NCI-H526 treated with DMSO at 0.1 percent for 48 hours (cell line): ENCODE results near the gene HOXB1.
A peak's percentile ranks its signal among the peaks of the same experiment; 100 is the strongest.
"Not testable (repeated sequence)": the region's sequence is repeated elsewhere in the genome, so short reads cannot be mapped to it uniquely, and the experiment has no call there.

ENCODE experiments used
- DNase-seq: peaks from one replicate; lab custom pipeline; 2025; lab: John Stamatoyannopoulos, UW

Gene HOXB1

GRCh38 chr17:48494335-48494734 is 36.5 kb downstream of the HOXB1 start:
- no peak for DNase-seq

- DNase-seq: peak; percentile 29
Observed at GRCh38 chr17:48492401-48493298, 38.2 kb downstream of the HOXB1 start.

GRCh38 chr17:48491527-48492273 is 39.1 kb downstream of the HOXB1 start:
- DNase-seq: no peak

DNA sequence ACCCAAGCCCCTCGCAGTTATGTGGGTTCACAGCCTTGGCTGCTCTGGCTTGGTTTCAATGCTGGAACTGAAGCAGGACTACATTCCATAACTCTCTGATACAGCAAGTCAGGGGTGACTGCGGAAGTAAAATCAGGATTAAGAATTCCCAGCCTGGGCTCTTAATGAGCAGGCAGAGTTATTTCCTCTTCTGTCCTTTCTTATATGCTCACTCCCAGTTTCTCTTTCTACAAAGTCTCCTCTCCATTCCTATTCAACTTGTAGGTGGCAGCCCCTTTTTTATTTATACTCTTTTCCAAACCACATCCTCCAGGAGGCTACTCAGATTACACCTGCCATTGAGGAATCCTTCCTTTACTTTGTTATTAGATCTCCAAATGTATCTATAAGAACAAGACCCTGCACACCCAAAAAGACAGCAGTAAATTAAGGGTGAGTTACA is 40.3 kb downstream of the HOXB1 start:
- DNase-seq: no peak

DNA sequence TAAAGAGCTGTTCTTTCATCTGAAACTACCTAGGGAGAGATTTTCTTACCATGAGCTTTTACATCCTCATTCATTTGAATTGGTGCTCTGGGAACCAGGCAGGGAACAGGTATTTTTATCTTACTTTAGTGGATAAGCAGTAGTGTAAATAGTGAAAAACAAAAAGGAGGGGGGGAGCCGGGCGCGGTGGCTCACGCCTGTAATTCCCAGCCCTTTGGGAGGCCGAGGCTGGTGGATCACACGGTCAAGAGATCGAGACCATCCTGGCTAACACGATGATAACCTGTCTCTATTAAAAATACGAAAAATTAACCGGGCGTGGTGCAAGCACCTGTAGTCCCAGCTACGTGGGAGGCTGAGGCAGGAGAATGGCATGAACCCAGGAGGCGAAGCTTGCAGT is 41.0 kb downstream of the HOXB1 start:
- DNase-seq: no peak

DNA sequence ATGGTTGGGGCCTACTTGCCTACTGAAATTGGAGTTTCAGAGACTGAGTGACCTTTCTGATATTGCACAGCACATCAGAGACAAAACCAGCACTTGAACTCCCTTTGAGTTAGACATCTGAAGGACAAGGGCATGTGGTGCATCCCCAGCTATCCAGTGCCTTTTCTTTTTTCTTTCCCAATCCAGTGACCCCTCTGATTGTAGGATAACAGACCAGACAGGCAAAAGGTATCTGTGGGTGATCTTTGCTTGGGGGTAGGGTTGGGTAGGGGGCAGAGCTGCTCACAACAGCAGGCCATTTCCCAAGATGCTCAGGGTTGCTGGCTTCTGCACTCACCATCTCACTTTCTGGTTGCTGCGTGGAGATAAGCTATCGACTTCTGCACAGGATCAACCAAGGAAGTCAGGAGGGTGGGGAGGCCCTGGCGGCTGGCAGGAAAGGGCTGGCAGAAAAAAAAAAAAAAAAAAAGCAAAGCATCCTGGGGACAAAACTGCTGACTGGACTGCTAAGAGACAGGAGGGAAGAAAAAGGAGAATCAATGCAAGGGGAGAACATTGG is 42.2 kb downstream of the HOXB1 start:
- DNase-seq: no peak

DNA sequence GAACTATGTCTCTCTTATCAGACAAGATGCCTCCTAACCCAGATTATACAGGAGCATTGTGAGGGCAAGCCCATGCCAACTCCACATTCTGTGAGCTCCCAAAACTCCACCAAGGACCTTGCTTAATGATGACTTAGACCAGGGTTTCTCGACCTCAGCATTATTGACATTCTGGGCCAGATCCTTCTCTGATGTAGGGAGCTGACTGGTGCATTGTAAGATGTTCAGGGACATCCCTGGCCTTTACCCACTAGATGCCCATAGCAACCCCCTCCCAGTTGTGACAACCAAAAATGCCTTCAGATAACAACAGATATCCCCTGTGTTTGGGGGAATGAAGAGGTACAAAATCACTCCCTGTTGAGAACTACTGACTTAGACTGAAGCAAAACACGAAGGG is 43.6 kb downstream of the HOXB1 start:
- DNase-seq: no peak

- DNase-seq: no peak
Observed at GRCh38 chr17:48486557-48486956, 44.3 kb downstream of the HOXB1 start.

DNA sequence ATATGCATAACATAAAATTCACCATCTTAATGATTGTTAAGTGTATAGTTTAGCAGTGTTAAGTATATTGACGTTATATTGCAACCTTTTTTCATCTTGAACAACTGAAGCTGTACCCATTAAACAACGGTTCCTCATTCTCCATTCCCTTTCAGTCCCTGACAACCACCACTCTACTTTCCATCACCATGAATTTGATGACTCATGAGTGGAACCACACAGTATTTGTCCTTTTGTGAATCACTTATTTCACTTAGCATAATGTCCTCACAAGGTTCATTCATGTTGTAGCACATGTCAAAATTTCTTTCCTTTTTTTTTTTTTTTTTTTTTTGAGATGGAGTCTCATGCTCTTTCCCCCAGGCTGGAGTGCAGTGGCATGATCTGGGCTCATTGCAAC is 46.0 kb downstream of the HOXB1 start:
- DNase-seq: no peak

DNA sequence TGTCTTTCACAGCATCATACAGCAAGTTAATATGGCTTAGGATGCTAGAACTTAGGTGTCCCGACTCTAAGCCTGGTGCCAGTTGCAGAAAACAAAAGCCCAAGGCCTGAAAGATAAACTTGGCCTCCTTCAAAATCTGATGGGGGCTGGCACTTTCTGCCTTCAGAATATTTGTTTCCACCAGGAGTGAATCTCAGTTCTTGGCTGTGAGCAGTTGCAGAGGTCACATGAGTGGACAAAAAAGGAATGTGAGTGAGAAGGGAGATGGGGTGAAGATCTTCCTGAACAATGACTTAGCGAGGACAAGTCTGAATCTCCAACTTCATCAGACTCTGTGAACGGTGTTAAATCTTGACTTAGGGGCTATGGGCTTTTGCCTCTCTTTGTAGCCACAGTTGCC is 46.6 kb downstream of the HOXB1 start:
- no peak for DNase-seq

- DNase-seq: no peak
Observed at GRCh38 chr17:48483471-48484131, 47.2 kb downstream of the HOXB1 start.

GRCh38 chr17:48483004-48483403 is 47.8 kb downstream of the HOXB1 start:
- DNase-seq: no peak

DNA sequence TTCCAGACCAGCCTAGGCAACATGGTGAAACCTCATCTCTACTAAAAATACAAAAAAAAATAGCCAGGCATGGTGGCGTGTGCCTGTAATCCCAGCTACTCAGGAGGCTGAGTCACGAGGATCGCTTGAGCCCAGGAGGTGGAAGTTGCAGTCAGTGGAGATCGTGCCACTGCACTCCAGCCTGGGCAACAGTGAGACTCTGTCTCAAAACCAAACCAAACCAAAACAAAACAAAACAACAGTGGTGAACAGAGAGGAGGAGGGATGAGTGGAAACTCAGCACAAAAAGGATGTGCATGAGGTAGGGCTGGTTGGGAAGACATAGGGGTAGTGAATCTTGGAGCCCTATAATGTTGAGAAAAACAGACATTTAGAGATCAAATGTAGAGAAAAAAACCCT is 48.5 kb downstream of the HOXB1 start:
- DNase-seq: not testable (repeated sequence)

DNA sequence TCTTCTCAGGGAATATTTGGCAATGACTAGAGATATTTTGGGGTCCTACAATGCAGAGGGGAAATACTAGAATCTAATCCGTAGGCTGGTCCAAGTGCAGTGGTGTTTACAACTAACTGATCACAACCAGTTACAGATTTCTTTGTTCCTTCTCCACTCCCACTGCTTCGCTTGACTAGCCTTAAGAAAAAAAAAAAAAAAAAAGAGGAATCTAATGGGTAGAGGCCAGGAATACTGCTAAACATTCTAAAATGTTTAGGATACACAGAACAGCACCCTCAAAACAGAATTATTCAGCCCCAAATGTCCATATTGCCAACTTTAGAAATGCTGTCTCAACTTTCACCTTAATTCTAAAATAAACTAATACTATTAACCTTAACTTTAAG is 51.8 kb downstream of the HOXB1 start:
- DNase-seq: no peak
